ENCODE measurements around the gene ADAMTSL4. TPM values are rescaled to one million over a fixed set of nuclear protein-coding genes. Genes with fewer than 3 reads are reported as not detected.

ADAMTSL4 gene
- total RNA-seq, 1 experiment from 2014 or later, result 9.5 TPM

DNA sequence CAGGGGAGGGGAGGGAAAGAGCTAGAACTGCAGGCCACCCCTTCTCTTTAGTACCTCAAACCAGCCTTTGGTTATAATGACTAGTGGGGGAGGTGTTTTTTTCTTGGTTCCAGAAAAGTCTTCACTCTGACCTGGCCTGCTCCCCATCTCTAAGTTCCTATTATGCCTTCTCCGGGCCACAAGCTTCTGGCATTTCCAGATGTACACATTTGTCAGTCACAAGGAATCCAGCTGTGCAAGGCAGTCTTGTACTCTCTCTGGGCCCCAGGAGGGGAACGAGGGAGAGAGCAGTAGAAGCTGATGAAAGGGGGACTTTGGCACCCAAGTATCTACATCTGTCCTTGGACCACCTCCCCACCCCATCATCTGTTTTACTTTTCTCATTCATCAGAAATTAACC, 36.4 kb upstream of the ADAMTSL4 start:
- H3K9me3 ChIP-seq (ENCODE audit: control insufficient read depth, insufficient read depth, low read depth, low read length), result no peaks in the 10 kb centered on the region
- POLR2A ChIA-PET, result no interaction called here
- intact Hi-C loops (cut with micrococcal nuclease; ENCODE audit: unreplicated experiment) (no loop called here), in situ Hi-C loops (cut with HindIII; ENCODE audit: low pct_unique_long_range_greater_than_20kb, low sequenced_read_pairs) (no loop called here)
- H3K4me3 ChIP-seq (ENCODE audit: low read depth in 2 of 2, low read length in 2 of 2), result no peak overlapping the region
- CTCF ChIA-PET, result no interaction called here
- BruUV-seq (replicated peaks), result no TSS peak
- no peaks in the 10 kb centered on the region for H3K4me1 ChIP-seq (ENCODE audit: control insufficient read depth, insufficient read depth, low read length)
- no peak for DNase-seq (ENCODE audit: low read depth, low spot score)
- no peak overlapping the region for H3K27ac ChIP-seq (ENCODE audit: low read length)
- no peak for ATAC-seq
- H3K27me3 ChIP-seq (ENCODE audit: control insufficient read depth, insufficient read depth, low read length), result no peaks in the 10 kb centered on the region
- no peaks in the 10 kb centered on the region for H3K36me3 ChIP-seq (ENCODE audit: control insufficient read depth, insufficient read depth, low read length)
- no peak for TF ChIP-seq TCF7L2 (IDR thresholded peaks at IDR 0.05; ENCODE audit: low read depth, low read length)
- TF ChIP-seq, protein P1, sequence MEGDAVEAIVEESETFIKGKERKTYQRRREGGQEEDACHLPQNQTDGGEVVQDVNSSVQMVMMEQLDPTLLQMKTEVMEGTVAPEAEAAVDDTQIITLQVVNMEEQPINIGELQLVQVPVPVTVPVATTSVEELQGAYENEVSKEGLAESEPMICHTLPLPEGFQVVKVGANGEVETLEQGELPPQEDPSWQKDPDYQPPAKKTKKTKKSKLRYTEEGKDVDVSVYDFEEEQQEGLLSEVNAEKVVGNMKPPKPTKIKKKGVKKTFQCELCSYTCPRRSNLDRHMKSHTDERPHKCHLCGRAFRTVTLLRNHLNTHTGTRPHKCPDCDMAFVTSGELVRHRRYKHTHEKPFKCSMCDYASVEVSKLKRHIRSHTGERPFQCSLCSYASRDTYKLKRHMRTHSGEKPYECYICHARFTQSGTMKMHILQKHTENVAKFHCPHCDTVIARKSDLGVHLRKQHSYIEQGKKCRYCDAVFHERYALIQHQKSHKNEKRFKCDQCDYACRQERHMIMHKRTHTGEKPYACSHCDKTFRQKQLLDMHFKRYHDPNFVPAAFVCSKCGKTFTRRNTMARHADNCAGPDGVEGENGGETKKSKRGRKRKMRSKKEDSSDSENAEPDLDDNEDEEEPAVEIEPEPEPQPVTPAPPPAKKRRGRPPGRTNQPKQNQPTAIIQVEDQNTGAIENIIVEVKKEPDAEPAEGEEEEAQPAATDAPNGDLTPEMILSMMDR (IDR thresholded peaks at IDR 0.05), result no peak
- TF ChIP-seq SIN3A (IDR thresholded peaks at IDR 0.05; ENCODE audit: borderline replicate concordance, insufficient read depth, low read depth, low read length), result no peak
- TF ChIP-seq, protein P2, sequence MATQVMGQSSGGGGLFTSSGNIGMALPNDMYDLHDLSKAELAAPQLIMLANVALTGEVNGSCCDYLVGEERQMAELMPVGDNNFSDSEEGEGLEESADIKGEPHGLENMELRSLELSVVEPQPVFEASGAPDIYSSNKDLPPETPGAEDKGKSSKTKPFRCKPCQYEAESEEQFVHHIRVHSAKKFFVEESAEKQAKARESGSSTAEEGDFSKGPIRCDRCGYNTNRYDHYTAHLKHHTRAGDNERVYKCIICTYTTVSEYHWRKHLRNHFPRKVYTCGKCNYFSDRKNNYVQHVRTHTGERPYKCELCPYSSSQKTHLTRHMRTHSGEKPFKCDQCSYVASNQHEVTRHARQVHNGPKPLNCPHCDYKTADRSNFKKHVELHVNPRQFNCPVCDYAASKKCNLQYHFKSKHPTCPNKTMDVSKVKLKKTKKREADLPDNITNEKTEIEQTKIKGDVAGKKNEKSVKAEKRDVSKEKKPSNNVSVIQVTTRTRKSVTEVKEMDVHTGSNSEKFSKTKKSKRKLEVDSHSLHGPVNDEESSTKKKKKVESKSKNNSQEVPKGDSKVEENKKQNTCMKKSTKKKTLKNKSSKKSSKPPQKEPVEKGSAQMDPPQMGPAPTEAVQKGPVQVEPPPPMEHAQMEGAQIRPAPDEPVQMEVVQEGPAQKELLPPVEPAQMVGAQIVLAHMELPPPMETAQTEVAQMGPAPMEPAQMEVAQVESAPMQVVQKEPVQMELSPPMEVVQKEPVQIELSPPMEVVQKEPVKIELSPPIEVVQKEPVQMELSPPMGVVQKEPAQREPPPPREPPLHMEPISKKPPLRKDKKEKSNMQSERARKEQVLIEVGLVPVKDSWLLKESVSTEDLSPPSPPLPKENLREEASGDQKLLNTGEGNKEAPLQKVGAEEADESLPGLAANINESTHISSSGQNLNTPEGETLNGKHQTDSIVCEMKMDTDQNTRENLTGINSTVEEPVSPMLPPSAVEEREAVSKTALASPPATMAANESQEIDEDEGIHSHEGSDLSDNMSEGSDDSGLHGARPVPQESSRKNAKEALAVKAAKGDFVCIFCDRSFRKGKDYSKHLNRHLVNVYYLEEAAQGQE (IDR thresholded peaks at IDR 0.05; ENCODE audit: insufficient read depth in 1 of 2, low read depth in 2 of 2, low read length in 1 of 2), result no peak
- no peak for TF ChIP-seq POLR2AphosphoS5 (IDR thresholded peaks at IDR 0.05; ENCODE audit: low read depth, low read length)

DNA sequence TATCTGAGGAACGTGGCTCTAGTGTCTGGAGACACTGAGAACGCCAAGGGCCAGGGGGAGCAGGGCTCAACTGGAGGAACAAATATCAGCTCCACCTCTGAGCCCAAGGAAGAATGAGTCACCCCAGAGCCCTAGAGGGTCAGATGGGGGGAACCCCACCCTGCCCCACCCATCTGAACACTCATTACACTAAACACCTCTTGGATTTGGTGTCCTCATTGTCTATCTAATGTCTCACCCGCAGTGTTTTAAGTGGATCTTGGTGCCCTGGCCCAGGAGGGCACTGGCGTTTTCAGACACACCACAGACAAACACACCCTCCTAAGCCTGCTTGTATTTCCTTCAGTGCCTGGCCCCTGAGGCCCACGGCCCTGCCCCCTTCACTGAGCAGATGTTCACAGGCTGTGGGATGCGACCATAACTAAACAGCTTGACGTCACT, 35.8 kb upstream of the ADAMTSL4 start:
- intact Hi-C loops (cut with micrococcal nuclease; ENCODE audit: unreplicated experiment), result no loop called here
- CTCF ChIA-PET, result no interaction called here

More for the DNA sequence above, 35.8 kb upstream of the ADAMTSL4 start:
- Histone ChIP-seq H3K9me3 (ENCODE audit: control insufficient read depth, insufficient read depth, low read depth, low read length) (no peaks in the 10 kb centered on the region), H3K4me1 (ENCODE audit: control insufficient read depth, insufficient read depth, low read length) (no peaks in the 10 kb centered on the region), H3K27ac (ENCODE audit: low read length) (no peak overlapping the region), H3K36me3 (ENCODE audit: control insufficient read depth, insufficient read depth, low read length) (no peaks in the 10 kb centered on the region), H3K4me3 (ENCODE audit: low read depth in 2 of 2, low read length in 2 of 2) (no peak overlapping the region), H3K27me3 (ENCODE audit: control insufficient read depth, insufficient read depth, low read length) (no peaks in the 10 kb centered on the region)
- in situ Hi-C loops (cut with HindIII; ENCODE audit: low pct_unique_long_range_greater_than_20kb, low sequenced_read_pairs), result no loop called here
- POLR2A ChIA-PET, result no interaction called here
- ATAC-seq (no peak), DNase-seq (ENCODE audit: low read depth, low spot score) (no peak)
- BruUV-seq (replicated peaks), result no TSS peak
- no peak for TF ChIP-seq TCF7L2 (IDR thresholded peaks at IDR 0.05; ENCODE audit: low read depth, low read length)
- TF ChIP-seq SIN3A (IDR thresholded peaks at IDR 0.05; ENCODE audit: borderline replicate concordance, insufficient read depth, low read depth, low read length), result no peak
- TF ChIP-seq POLR2AphosphoS5 (IDR thresholded peaks at IDR 0.05; ENCODE audit: low read depth, low read length), result no peak
- TF ChIP-seq, protein P1 (IDR thresholded peaks at IDR 0.05), result no peak
- TF ChIP-seq, protein P2 (IDR thresholded peaks at IDR 0.05; ENCODE audit: insufficient read depth in 1 of 2, low read depth in 2 of 2, low read length in 1 of 2), result no peak

All from Panc1 (cell line).